SK-N-SH treated with all-trans-retinoic acid at 6 μM for 48 hours (cell line): ENCODE measurements around the gene GADD45GIP1.

ENCODE experiments used
- ARNTL ChIP-seq: fragments of 450-650 bp; formaldehyde crosslinking; IDR thresholded peaks from 2 replicates; pipeline ENCODE4 v1.5.0; 2020; ENCODE audit warnings: low read depth, mild to moderate bottlenecking, moderate library complexity, borderline replicate concordance
- CSDC2 ChIP-seq: fragments of 250-450 bp; sonication (Bioruptor Pico); IDR thresholded peaks from 2 replicates; pipeline ENCODE4 v1.5.0; 2020; ENCODE audit warnings: mild to moderate bottlenecking, moderate library complexity
- ESRRG ChIP-seq: fragments of 250-450 bp; sonication (Bioruptor Pico); IDR thresholded peaks from 2 replicates; pipeline ENCODE4 v1.6.1; 2021; ENCODE audit warnings: mild to moderate bottlenecking
- OSR1 ChIP-seq: fragments of 250-450 bp; sonication (Bioruptor Pico); IDR thresholded peaks from 2 replicates; pipeline ENCODE4 v1.8.0; 2022; ENCODE audit warnings: moderate library complexity, mild to moderate bottlenecking, inconsistent platforms
- RARB ChIP-seq: fragments of 250-450 bp; sonication (Bioruptor Pico); IDR thresholded peaks from 2 replicates; pipeline ENCODE4 v1.8.0; 2021; ENCODE audit warnings: mild to moderate bottlenecking, moderate library complexity
- TOX ChIP-seq: fragments of 250-450 bp; sonication (Bioruptor Pico); IDR thresholded peaks from 2 replicates; pipeline ENCODE4 v1.8.0; 2021; ENCODE audit warnings: mild to moderate bottlenecking, moderate library complexity, borderline replicate concordance
- ZFP3 ChIP-seq: fragments of 250-450 bp; sonication (Bioruptor Pico); IDR thresholded peaks from 2 replicates; pipeline ENCODE4 v1.5.0; 2020; ENCODE audit warnings: mild to moderate bottlenecking, moderate library complexity
- ZFP30 ChIP-seq: fragments of 450-650 bp; formaldehyde crosslinking; IDR thresholded peaks from 2 replicates; pipeline ENCODE4 v1.5.0; 2022; ENCODE audit warnings: mild to moderate bottlenecking, moderate library complexity
- ZNF70 ChIP-seq: fragments of 450-650 bp; formaldehyde crosslinking; IDR thresholded peaks from 2 replicates; pipeline ENCODE4 v1.5.0; 2020; ENCODE audit warnings: mild to moderate bottlenecking, moderate library complexity
- ZNF8 ChIP-seq: fragments of 450-650 bp; formaldehyde crosslinking; IDR thresholded peaks from 2 replicates; pipeline ENCODE4 v1.5.0; 2020; ENCODE audit warnings: mild to moderate bottlenecking, moderate library complexity
- TF ChIP-seq, protein P1 (sequence below): fragments of 250-450 bp; sonication (Bioruptor Pico); IDR thresholded peaks from 2 replicates; pipeline ENCODE4 v1.8.0; 2020; ENCODE audit warnings: mild to moderate bottlenecking, moderate library complexity, borderline replicate concordance
- TF ChIP-seq, protein P2 (sequence below): fragments of 250-450 bp; sonication (Bioruptor Pico); IDR thresholded peaks from 2 replicates; pipeline ENCODE4 v1.5.0; 2020; ENCODE audit warnings: mild to moderate bottlenecking, moderate library complexity

DNA sequence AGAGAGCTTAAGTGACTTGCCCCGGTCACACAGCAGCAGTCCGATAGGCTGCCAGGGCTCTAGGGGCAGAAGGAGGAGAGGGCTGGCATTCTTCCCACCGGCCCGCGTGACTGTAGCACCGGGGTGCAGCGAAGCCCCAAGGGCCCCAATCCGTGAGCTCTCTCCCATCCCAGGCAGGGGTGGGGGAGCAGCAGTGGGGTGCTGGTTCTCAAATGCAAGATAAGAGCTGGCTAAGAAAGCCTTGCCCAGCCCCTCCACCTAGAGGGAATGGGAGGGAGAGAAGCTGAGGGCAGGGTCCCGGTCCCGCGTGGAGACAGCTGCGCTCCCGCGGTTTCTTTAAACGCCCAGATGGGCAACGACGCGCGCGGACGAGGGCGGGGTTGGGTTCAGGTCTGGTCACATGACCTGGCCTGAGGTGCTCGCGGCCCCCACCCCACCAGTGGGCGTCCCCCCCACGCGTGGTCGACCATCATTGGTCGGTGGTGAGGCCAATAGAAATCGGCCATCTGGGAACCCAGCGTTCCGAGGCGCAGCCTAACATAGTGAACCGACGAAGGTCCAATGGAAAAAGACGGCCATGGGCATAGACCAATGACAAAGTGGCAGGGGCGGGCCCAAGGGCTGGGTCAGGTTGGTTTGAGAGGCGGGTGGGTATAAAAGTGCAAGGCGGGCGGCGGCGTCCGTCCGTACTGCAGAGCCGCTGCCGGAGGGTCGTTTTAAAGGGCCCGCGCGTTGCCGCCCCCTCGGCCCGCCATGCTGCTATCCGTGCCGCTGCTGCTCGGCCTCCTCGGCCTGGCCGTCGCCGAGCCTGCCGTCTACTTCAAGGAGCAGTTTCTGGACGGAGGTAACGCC, 18.9 kb downstream of the GADD45GIP1 start, which contains the start of gene CALR:
- TF ChIP-seq, protein P1, sequence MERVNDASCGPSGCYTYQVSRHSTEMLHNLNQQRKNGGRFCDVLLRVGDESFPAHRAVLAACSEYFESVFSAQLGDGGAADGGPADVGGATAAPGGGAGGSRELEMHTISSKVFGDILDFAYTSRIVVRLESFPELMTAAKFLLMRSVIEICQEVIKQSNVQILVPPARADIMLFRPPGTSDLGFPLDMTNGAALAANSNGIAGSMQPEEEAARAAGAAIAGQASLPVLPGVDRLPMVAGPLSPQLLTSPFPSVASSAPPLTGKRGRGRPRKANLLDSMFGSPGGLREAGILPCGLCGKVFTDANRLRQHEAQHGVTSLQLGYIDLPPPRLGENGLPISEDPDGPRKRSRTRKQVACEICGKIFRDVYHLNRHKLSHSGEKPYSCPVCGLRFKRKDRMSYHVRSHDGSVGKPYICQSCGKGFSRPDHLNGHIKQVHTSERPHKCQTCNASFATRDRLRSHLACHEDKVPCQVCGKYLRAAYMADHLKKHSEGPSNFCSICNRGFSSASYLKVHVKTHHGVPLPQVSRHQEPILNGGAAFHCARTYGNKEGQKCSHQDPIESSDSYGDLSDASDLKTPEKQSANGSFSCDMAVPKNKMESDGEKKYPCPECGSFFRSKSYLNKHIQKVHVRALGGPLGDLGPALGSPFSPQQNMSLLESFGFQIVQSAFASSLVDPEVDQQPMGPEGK (CRISPR knock-in tag) = peak; percentile 61; the same call in 1 of the 2 replicates
- TF ChIP-seq, protein P2, sequence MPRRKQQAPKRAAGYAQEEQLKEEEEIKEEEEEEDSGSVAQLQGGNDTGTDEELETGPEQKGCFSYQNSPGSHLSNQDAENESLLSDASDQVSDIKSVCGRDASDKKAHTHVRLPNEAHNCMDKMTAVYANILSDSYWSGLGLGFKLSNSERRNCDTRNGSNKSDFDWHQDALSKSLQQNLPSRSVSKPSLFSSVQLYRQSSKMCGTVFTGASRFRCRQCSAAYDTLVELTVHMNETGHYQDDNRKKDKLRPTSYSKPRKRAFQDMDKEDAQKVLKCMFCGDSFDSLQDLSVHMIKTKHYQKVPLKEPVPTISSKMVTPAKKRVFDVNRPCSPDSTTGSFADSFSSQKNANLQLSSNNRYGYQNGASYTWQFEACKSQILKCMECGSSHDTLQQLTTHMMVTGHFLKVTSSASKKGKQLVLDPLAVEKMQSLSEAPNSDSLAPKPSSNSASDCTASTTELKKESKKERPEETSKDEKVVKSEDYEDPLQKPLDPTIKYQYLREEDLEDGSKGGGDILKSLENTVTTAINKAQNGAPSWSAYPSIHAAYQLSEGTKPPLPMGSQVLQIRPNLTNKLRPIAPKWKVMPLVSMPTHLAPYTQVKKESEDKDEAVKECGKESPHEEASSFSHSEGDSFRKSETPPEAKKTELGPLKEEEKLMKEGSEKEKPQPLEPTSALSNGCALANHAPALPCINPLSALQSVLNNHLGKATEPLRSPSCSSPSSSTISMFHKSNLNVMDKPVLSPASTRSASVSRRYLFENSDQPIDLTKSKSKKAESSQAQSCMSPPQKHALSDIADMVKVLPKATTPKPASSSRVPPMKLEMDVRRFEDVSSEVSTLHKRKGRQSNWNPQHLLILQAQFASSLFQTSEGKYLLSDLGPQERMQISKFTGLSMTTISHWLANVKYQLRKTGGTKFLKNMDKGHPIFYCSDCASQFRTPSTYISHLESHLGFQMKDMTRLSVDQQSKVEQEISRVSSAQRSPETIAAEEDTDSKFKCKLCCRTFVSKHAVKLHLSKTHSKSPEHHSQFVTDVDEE (CRISPR knock-in tag) = no peak
- TF ChIP-seq RARB = no peak
- TF ChIP-seq CSDC2 (CRISPR knock-in tag) = no peak
- no peak for TF ChIP-seq OSR1 (CRISPR knock-in tag)
- no peak for TF ChIP-seq ZFP3 (CRISPR knock-in tag)
- no peak for TF ChIP-seq ESRRG (CRISPR knock-in tag)
- TF ChIP-seq ZNF8 (CRISPR knock-in tag) = no peak
- no peak for TF ChIP-seq ZNF70 (CRISPR knock-in tag)
- no peak for TF ChIP-seq ARNTL (CRISPR knock-in tag)
- no peak for TF ChIP-seq ZFP30 (CRISPR knock-in tag)
- no peak for TF ChIP-seq TOX (CRISPR knock-in tag)
